Spinal cord (tissue), 10 donors: Measurements from ENCODE around the gene DAPK3. TPM values are rescaled to one million over a fixed set of nuclear protein-coding genes. Genes with fewer than 3 reads are reported as not detected.

Experiments used
- DNase-seq, 6 donors: peaks; one replicate each; pipeline versions ENCODE4 v3.0.0 to v3.0.0-alpha.2; 2013 to 2015; ENCODE audit warnings: low spot score in 6 of 6, low read depth in 4 of 6
- H3K27ac ChIP-seq: one replicate; pipeline ENCODE4 v1.5.1; 2013; ENCODE audit warnings: low read depth, low read length, control low read depth
- H3K27me3 ChIP-seq: one replicate; pipeline ENCODE4 v1.6.1; 2013; ENCODE audit warnings: low read length; ENCODE audit not compliant: control insufficient read depth, insufficient read depth
- H3K36me3 ChIP-seq: one replicate; pipeline ENCODE4 v1.6.1; 2013; ENCODE audit warnings: low read length; ENCODE audit not compliant: control insufficient read depth, insufficient read depth
- H3K4me1 ChIP-seq: one replicate; pipeline ENCODE4 v1.6.1; 2013; ENCODE audit warnings: low read length; ENCODE audit not compliant: control insufficient read depth, insufficient read depth
- H3K4me3 ChIP-seq: one replicate; pipeline ENCODE4 v1.5.1; 2013; ENCODE audit warnings: low read depth, low read length, control low read depth
- H3K9me3 ChIP-seq: one replicate; pipeline ENCODE4 v1.6.1; 2013; ENCODE audit warnings: low read length; ENCODE audit not compliant: control insufficient read depth, insufficient read depth
- WGBS: methylation state at CpG from one replicate; pipeline ENCODE4 v1.1.5; 2013; ENCODE audit warnings: missing lambda C conversion rate; ENCODE audit not compliant: insufficient coverage; 5-methylcytosine and 5-hydroxymethylcytosine counted together
- long read RNA-seq, 4 donors: transcript quantifications; one replicate each; lab custom pipeline, GENCODE V29; 2026
- polyA plus RNA-seq, 2 donors: library from polyadenylated mRNA; unstranded; fragments of 120-200 nt; gene quantifications; one replicate each; pipeline ENCODE4 v1.2.1, GENCODE V29; 2013; ENCODE audit not compliant: insufficient read length in 2 of 2
- total RNA-seq, 2 donors: library from RNA; depleted of rRNA in 1 of 2; stranded (reverse); fragments of 120-200 nt in 1 of 2; fragments of >200 nt in 1 of 2; gene quantifications; one replicate each; pipeline versions ENCODE4 v1.2.3 to v1.2.4, GENCODE V29; 2013 to 2014
- donor health status: healthy.

DAPK3 gene
- 10 to 100 TPM; 40.1 to 52.1 TPM for total RNA-seq
- polyA plus RNA-seq = 10 to 100 TPM; 67.2 to 79.6 TPM
- long read RNA-seq, donor 1, transcript DAPK3-206 (4 exons, 671 nt) = minor isoform, 5 of 38 reads
- long read RNA-seq, donor 1, transcript DAPK3-205 (3 exons, 2,058 nt) = major isoform, 9 of 38 reads
- long read RNA-seq, donor 1, partial matches to known transcripts = 0 of 38 reads
- long read RNA-seq, donor 1, other reads (novel, unspliced or antisense) = 22 of 38 reads
- long read RNA-seq, donor 2, partial matches to known transcripts = 0 of 9 reads
- long read RNA-seq, donor 2, other reads (novel, unspliced or antisense) = 5 of 9 reads
- long read RNA-seq, donor 3, partial matches to known transcripts = 0 of 2 reads
- long read RNA-seq, donor 3, other reads (novel, unspliced or antisense) = 0 of 2 reads
- long read RNA-seq, donor 4, partial matches to known transcripts = 23 of 34 reads
- long read RNA-seq, donor 4, other reads (novel, unspliced or antisense) = 8 of 34 reads

DNA sequence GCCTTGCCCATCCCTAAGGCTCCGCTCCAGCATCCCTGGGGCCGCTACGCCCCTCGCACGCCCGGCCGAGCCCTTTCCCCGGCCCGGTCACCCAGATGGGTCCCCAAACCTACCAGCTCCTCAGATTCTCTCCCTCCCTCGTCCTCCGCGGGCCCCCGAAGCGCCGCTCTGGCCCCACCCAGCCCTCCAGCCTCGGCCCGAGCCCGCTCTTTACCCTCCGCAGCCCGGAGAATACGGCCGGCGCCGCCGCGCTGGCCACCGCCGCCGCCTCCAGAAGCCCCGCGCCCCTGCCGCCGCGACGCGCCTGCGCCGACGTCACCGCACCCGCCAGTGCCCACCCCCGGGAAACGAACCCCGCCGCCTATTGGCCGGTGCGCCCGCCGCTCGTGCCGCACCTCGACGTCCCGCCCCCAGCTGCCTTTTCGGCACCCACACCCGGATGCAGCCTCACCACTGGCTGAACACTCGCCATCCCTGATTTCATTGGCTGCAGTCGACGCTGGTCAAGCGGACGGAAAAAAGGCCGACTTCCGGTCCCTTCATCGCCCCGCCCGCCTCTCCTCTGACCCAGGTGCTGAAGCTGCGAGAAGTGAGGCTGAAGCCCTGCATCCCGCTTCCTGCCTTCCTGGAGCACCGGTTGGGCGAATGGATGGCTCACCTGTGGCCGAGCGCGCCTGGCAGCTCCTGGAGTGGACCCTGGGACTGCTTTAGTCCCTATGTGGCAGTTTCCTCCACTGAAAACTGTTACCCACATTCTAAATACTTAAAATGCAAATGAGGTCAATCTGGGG, at the start of gene DAPK3:
DAPK3 (minus strand) TSS at position 292 of the 791 bp plus-strand sequence. CDS start 1,364 bp downstream, outside the sequence.
- H3K36me3 ChIP-seq = peaks cover 55% of the 10 kb centered on the region
- peak; percentile 89 to 99 (median 94) for DNase-seq
- no peaks in the 10 kb centered on the region for H3K27me3 ChIP-seq
- under 1% methylated on average over 73 of the region's 73 CpGs for WGBS
- peaks cover 35% of the 10 kb centered on the region for H3K4me1 ChIP-seq
- no peaks in the 10 kb centered on the region for H3K9me3 ChIP-seq
- H3K27ac ChIP-seq = peak within 1 kb of the TSS; percentile 94
- H3K4me3 ChIP-seq = peak within 1 kb of the TSS; percentile 86

DNA sequence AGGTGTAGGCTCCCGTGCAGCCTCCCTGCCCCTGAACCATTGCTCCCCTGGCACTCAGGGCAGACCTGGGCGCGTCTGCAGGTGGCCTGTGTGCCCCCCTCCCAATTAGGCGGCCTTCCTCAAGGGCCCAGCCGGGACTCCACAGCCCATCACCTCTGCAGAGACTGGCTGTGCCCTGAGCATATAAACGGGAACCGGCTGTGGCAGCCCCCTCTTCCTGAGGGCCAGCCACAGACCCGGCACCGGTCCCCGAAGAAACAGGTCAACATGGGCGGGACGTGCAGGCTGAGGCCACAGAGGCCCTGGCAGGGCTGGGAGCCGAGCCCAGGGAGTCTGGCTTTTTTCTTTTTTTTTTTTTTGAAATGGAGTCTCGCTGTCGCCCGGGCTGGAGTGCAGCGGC, 48.7 kb upstream of the DAPK3 start:
- Histone ChIP-seq H3K36me3 (peaks cover 91% of the 10 kb centered on the region), H3K9me3 (no peaks in the 10 kb centered on the region), H3K27ac (no peak overlapping the region), H3K27me3 (no peaks in the 10 kb centered on the region), H3K4me1 (peaks cover 47% of the 10 kb centered on the region), H3K4me3 (no peak overlapping the region)
- WGBS = 89% methylated on average over 13 of the region's 17 CpGs
- no peak for DNase-seq

DNA sequence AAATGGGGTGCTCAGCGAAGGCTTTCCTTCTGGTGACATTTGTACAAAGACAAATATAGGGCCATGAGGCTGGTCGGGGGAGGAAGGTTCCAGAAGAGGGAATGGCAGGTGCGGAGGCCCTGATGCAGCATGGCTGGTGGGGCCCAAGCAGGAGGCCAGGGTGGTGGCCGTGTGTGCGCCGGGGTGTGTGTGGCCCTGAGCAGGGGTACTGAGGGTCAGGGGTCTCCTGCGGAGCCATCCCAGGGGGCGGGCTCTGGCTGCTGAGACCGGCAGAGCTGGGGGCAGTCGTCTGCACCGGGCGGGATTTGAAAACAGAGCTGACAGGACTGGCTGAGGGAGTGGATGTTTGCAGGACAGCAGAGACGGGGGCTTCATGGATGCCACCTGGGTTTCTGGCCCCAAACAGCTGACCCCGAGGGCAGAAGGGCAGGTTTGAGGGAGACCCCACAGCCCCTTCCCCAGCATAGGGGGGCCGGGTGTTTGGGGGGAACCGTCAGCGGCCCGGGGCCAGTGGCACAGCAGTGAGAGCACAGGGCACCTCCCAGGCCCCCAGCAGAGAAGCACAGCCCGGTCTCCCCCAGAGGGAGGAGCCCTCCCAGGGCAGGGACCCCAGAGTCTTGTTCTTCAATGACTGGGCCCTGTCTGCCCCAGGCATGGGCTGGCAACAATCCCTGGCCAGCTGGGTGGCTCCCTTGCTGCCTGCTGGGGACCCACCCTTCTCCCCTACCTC, 48.0 kb upstream of the DAPK3 start:
- no peaks in the 10 kb centered on the region for H3K9me3 ChIP-seq
- H3K36me3 ChIP-seq = peaks cover 91% of the 10 kb centered on the region
- H3K4me3 ChIP-seq = no peak overlapping the region
- H3K27ac ChIP-seq = peak overlapping the region; percentile 57
- no peaks in the 10 kb centered on the region for H3K27me3 ChIP-seq
- DNase-seq = no peak
- H3K4me1 ChIP-seq = peaks cover 53% of the 10 kb centered on the region
- 87% methylated on average over 18 of the region's 19 CpGs for WGBS

DNA sequence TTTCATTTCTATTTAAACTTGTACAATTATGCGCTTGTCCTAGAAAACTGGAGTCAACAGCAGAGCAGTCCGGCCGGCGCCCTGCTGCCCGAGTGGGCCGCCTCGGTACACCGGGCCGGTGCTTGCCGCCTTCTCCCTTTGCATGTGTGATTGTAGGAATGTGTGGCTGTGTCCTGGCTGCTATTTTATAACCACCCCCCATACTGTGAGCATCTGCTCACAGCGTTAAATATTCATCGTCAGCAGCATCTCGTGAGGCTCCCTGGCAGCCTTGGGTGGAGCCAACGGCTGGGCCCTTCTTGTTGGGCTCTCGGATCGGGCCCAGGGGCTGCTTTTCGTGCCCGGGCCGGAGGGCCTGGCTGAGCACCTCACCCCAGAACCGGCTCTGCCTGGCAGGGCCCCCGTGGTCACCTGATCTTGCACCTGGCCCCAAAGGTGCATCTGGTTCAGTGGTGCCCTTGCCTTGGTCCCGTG, 47.3 kb upstream of the DAPK3 start:
- 60% methylated on average over 12 of the region's 22 CpGs for WGBS
- DNase-seq = peak in 2 of 6 donors; percentile 28 to 39
- Histone ChIP-seq H3K36me3 (peaks cover 91% of the 10 kb centered on the region), H3K9me3 (no peaks in the 10 kb centered on the region), H3K4me3 (no peak overlapping the region), H3K4me1 (peaks cover 60% of the 10 kb centered on the region), H3K27me3 (no peaks in the 10 kb centered on the region), H3K27ac (peak overlapping the region; percentile 57)

DNA sequence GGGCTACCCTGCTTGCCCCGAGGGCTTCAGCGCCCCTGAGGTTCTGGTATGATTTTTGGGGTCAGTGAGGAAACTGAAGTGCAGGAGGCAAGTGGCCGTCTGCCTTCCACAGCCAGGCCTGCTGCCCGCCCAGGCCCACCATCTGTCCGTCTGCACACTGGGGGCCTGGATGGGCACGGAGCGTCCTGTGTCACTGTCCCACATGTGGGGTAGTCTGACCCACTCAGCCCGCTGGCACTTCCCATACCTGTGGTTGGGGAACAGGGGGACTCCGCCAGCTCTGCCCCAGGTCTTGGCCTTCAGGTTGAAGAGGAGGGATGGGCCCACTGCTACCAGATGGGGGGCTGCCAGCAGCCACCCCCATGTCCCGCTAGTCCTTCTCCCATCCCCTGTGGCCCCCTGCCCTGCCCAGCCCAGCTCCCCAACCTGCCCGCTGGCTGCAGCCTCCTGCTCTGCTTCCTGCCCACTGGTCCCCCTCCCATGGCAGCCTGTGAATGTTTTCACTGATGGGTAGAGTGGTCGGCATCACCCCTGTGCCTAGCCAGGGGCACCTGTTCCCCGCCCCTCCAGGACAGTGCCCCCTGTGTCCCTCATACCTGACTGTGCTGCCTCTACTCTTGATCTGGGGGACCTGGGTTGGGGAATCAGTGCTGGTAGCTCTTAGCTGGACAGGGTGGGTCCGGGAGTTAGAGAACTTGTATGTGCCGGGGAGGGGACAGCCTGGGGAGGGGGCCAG, 46.2 kb upstream of the DAPK3 start:
- Histone ChIP-seq H3K27me3 (no peaks in the 10 kb centered on the region), H3K36me3 (peaks cover 91% of the 10 kb centered on the region), H3K4me3 (no peak overlapping the region), H3K4me1 (peaks cover 60% of the 10 kb centered on the region), H3K9me3 (no peaks in the 10 kb centered on the region), H3K27ac (peak overlapping the region; percentile 80)
- DNase-seq = no peak
- WGBS = 93% methylated on average over 8 of the region's 15 CpGs

DNA sequence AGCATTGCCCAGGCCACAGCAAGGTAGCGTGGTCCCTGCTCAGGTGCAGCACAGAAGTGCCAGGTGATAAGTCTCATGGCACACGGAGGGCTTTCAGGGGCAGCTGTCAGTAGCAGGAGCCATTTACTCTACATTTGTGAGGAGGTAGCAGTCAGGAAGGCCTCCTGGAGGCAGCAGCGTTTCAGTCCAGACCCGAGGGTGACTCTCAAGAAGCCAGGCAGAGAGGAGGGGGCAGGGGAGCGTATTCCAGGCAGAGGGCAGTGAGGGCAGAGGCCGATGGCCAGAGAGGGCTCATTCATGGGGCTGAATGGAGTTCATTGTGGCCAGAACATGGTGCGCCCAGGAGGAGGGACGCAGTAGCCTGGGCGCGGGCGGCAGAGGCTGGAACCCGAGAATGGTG, 45.6 kb upstream of the DAPK3 start:
- Histone ChIP-seq H3K4me3 (no peak overlapping the region), H3K36me3 (peaks cover 90% of the 10 kb centered on the region), H3K27ac (peak overlapping the region; percentile 80), H3K27me3 (no peaks in the 10 kb centered on the region), H3K4me1 (peaks cover 61% of the 10 kb centered on the region), H3K9me3 (no peaks in the 10 kb centered on the region)
- 76% methylated on average over 12 of the region's 12 CpGs for WGBS
- peak in 1 of 6 donors; percentile 57 for DNase-seq

DNA sequence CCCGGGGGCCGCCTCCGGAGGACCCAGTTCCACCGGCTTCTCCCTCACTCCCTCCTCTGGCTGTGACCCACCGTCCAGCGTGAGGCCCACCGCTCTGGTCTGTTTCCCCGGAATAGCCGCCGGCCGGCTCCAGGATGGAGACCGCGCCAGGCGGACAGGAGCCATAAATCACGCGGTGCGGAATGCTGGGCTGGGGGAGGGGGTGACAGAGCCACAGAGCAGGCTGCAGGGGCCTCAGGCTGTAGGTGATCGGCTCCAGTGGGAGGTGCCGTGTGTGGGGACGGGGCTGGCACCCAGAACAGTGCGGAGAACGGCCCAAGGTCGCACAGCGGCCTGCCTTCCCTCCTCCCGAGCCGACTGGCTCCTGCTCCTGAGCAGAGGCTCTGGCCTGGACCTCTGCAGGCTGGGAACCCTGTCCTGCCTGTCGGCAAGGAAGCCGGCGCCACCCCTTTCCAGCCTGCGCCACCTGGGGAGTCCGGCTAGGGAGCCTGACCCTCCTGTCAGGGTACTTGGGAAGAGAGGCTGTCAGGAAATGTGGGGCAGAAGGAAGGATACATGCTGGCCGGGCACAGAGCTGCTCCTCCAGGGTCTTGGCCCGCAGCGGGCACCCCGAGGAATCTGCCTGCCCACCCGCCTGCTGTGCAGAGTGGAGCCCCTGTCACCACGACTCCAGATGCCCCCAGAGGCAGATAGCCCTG, 45.0 kb upstream of the DAPK3 start:
- peak overlapping the region; percentile 79 for H3K27ac ChIP-seq
- peak in 2 of 6 donors; percentile 20 to 74 for DNase-seq
- H3K36me3 ChIP-seq = peaks cover 96% of the 10 kb centered on the region
- no peaks in the 10 kb centered on the region for H3K27me3 ChIP-seq
- peaks cover 67% of the 10 kb centered on the region for H3K4me1 ChIP-seq
- WGBS = 31% methylated on average over 37 of the region's 37 CpGs
- H3K4me3 ChIP-seq = no peak overlapping the region
- no peaks in the 10 kb centered on the region for H3K9me3 ChIP-seq

DNA sequence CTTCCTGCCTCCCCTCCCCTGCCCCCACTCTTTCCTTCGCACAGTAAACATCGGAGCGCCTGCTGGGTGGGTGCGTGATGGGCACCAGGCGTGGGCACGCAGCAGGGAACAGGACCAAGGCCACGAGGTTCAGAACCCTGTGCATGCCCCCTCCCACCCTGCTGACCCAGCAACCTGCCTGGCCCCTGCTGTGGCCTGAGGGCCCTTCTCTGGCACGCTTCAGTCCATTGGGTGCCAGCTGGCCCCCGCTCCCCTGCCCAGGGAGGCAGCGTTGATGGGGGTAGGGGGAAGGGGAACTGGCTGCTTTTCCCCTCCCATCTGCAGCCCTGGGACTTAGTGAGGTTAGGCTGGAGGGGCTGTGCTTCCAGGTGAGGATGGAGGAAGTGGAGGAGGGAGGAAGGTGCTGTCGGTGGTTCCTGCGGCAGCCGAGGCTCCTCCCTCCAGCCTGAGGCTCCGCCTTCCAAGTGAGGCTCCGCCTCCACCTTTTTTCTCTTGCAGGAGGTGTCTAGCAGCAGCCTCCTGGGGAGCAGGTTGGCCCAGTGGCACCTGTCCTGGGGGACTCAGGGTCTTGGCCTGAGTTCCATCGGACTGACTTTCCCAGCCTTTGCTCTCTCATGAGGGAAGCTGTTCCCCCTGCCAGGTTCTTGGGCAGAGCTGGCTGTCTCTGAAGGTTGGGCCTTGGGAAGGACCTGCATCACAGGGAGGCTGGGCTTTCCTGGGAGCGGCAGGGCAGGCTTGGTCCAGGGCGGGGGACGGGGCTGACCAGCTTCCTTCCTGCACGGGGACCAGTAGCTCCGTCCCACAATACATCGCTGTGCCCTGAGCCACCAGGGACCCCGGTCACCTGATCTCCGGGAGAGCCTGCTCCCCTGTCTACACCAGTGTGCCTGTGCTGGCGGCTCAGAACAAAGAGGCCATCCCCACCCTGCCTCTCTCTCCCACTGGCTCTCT, 43.9 kb upstream of the DAPK3 start:
- 60% methylated on average over 22 of the region's 25 CpGs for WGBS
- H3K27ac ChIP-seq = peak overlapping the region; percentile 79
- H3K4me3 ChIP-seq = no peak overlapping the region
- H3K9me3 ChIP-seq = no peaks in the 10 kb centered on the region
- H3K27me3 ChIP-seq = no peaks in the 10 kb centered on the region
- H3K4me1 ChIP-seq = peaks cover 78% of the 10 kb centered on the region
- DNase-seq = peak in 2 of 6 donors; percentile 7 to 48
- H3K36me3 ChIP-seq = peaks cover 97% of the 10 kb centered on the region
